Loucy (cell line): ENCODE measurements around the gene TRRAP.

Source experiments
- CTCF ChIP-seq: fragments of 200-600 bp; sonication (generic); conservative IDR thresholded peaks from 2 replicates; pipeline ENCODE4 v1.5.1; 2014; ENCODE audit warnings: mild to moderate bottlenecking, antibody characterized with exemption, low read length
- EZH2phosphoT487 ChIP-seq: fragments of 200-600 bp; IDR thresholded peaks from 2 replicates; pipeline ENCODE4 v1.6.1; 2018; ENCODE audit warnings: antibody characterized with exemption, mild to moderate bottlenecking, moderate library complexity, borderline replicate concordance

GRCh38 chr7:98995523-98996149 is 117.3 kb downstream of the TRRAP start:
- TF ChIP-seq CTCF: no peak
- TF ChIP-seq EZH2phosphoT487: no peak
